Measurements from ENCODE around the gene TSPY8.
"Not testable (repeated sequence)": the region's sequence is repeated elsewhere in the genome, so short reads cannot be mapped to it uniquely, and the experiment has no call there.

TSPY8 gene

GRCh38 chrY:9357497-9357896 lies at the start of gene TSPY8:
Gene TSPY8, plus strand, starts transcription at chrY:9357797. Its CDS starts 46 bp downstream, at chrY:9357843.
- DNase-seq: not testable (repeated sequence)

- DNase-seq: no peak
Observed at GRCh38 chrY:9320996-9321395, 36.6 kb upstream of the TSPY8 start.

- not testable (repeated sequence) for DNase-seq
Observed at GRCh38 chrY:9337164-9337563, 20.4 kb upstream of the TSPY8 start, which contains the start of gene TSPY4. Gene TSPY4, plus strand, starts transcription at chrY:9337464. Its CDS starts 46 bp downstream, at chrY:9337510.

GRCh38 chrY:9396527-9396926 lies 38.9 kb downstream of the TSPY8 start:
- not testable (repeated sequence) for DNase-seq

GRCh38 chrY:9398121-9398520 lies 40.5 kb downstream of the TSPY8 start, which contains the start of gene TSPY3:
Gene TSPY3, plus strand, starts transcription at chrY:9398421. Its CDS starts 46 bp downstream, at chrY:9398467.
- DNase-seq: not testable (repeated sequence)

Data from DMS 273 treated with DMSO at 0.1 percent for 48 hours (cell line).